ENCODE results near the gene VWC2L.

DNA sequence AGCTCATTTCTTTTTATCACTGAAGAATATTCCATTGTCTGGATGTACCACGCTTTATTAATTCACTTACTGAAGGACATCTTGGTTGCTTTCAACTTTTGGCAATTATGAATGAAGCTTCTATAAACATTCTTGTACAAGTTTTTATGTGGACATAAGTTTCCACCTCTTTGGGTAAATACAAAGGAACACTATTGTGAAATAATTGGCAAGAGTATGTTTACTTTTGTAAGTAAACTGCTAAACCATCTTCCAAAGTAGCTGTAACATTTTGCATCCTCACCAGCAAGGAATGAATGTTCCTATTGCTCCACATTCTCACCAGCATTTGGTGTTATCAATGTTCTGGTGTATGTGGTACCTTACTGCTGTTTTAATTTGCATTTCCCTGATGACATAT is 15.8 kb upstream of the VWC2L start:
- TF ChIP-seq CTCF (conservative IDR thresholded peaks at IDR 0.05) (no peak), EZH2 (IDR thresholded peaks at IDR 0.05; ENCODE audit: low read depth) (no peak)
